Activated T-cell treated with anti-CD3 and anti-CD28 coated beads for 48 hours (primary cell): ENCODE data around the gene CCSER1.
"Not testable (repeated sequence)": the region's sequence is repeated elsewhere in the genome, so short reads cannot be mapped to it uniquely, and the experiment has no call there.

Source experiments
- DNase-seq: peaks from one replicate; pipeline ENCODE4 v3.0.0-alpha.2; 2020; ENCODE audit warnings: low read depth

CCSER1 gene

GRCh38 chr4:91064157-91064853, 937.1 kb downstream of the CCSER1 start:
- DNase-seq = no peak

- no peak for DNase-seq
Measured at GRCh38 chr4:91065117-91065516, 937.9 kb downstream of the CCSER1 start.

GRCh38 chr4:91070736-91071135, 943.5 kb downstream of the CCSER1 start:
- DNase-seq = no peak

- no peak for DNase-seq
Measured at GRCh38 chr4:91076147-91076546, 949.0 kb downstream of the CCSER1 start.

- no peak for DNase-seq
Measured at GRCh38 chr4:91085961-91086360, 958.8 kb downstream of the CCSER1 start.

GRCh38 chr4:91087743-91088142, 960.5 kb downstream of the CCSER1 start:
- DNase-seq = no peak

- no peak for DNase-seq
Measured at GRCh38 chr4:91089178-91089577, 962.0 kb downstream of the CCSER1 start.

GRCh38 chr4:91092398-91092980, 965.3 kb downstream of the CCSER1 start:
- no peak for DNase-seq

- not testable (repeated sequence) for DNase-seq
Measured at GRCh38 chr4:91094220-91094619, 967.0 kb downstream of the CCSER1 start.

- DNase-seq = no peak
Measured at GRCh38 chr4:91099666-91100065, 972.5 kb downstream of the CCSER1 start.

- DNase-seq = no peak
Measured at GRCh38 chr4:91108751-91109150, 981.6 kb downstream of the CCSER1 start.

GRCh38 chr4:91111556-91111955, 984.4 kb downstream of the CCSER1 start:
- DNase-seq = no peak

- no peak for DNase-seq
Measured at GRCh38 chr4:91113130-91113706, 986.0 kb downstream of the CCSER1 start.

GRCh38 chr4:91114386-91114785, 987.2 kb downstream of the CCSER1 start:
- DNase-seq = no peak

- DNase-seq = no peak
Measured at GRCh38 chr4:91116861-91117260, 989.7 kb downstream of the CCSER1 start.

- DNase-seq = no peak
Measured at GRCh38 chr4:91118597-91118996, 991.4 kb downstream of the CCSER1 start.

- DNase-seq = no peak
Measured at GRCh38 chr4:91123742-91124141, 996.5 kb downstream of the CCSER1 start.

- no peak for DNase-seq
Measured at GRCh38 chr4:91127192-91127591, 1000.0 kb downstream of the CCSER1 start.

GRCh38 chr4:91127831-91128230, 1000.6 kb downstream of the CCSER1 start:
- no peak for DNase-seq

- DNase-seq = no peak
Measured at GRCh38 chr4:91128519-91128918, 1001.3 kb downstream of the CCSER1 start.

- DNase-seq = no peak
Measured at GRCh38 chr4:91147067-91147466, 1019.9 kb downstream of the CCSER1 start.

GRCh38 chr4:91154041-91154440, 1026.8 kb downstream of the CCSER1 start:
- not testable (repeated sequence) for DNase-seq

GRCh38 chr4:91167864-91168653, 1040.9 kb downstream of the CCSER1 start:
- DNase-seq = not testable (repeated sequence)
